LNCaP clone FGC (cell line): ENCODE data around the gene MRPS10.
A peak's percentile ranks its signal among the peaks of the same experiment; 100 is the strongest.
"Not testable (repeated sequence)": the region's sequence is repeated elsewhere in the genome, so short reads cannot be mapped to it uniquely, and the experiment has no call there.

Source experiments
- DNase-seq: peaks from one replicate; pipeline ENCODE4 v3.0.0-alpha.2; 2011; ENCODE audit warnings: low read depth
- H3K4me3 ChIP-seq: 2 replicates; pipeline ENCODE4 v1.5.1; 2011; ENCODE audit warnings: mild to moderate bottlenecking, low read depth, low read length, control low read depth
- CTCF ChIP-seq: IDR thresholded peaks from 2 replicates; pipeline ENCODE4 v1.5.1; 2012; ENCODE audit warnings: mild to moderate bottlenecking; ENCODE audit not compliant: control insufficient read depth, insufficient read depth; ENCODE audit errors: extremely low read depth

MRPS10 gene

GRCh38 chr6:42225029-42225339 is 7.3 kb upstream of the MRPS10 start:
- no peak overlapping the region for H3K4me3 ChIP-seq
- DNase-seq: no peak
- no peak for TF ChIP-seq CTCF

- no peak for DNase-seq
- TF ChIP-seq CTCF: no peak
- H3K4me3 ChIP-seq: no peak overlapping the region
Observed at GRCh38 chr6:42224222-42225028, 6.8 kb upstream of the MRPS10 start.

- TF ChIP-seq CTCF: no peak
- DNase-seq: no peak
- no peak overlapping the region for H3K4me3 ChIP-seq
Observed at GRCh38 chr6:42222448-42222847, 4.8 kb upstream of the MRPS10 start.

GRCh38 chr6:42221546-42221945 is 3.9 kb upstream of the MRPS10 start:
- no peak for DNase-seq
- H3K4me3 ChIP-seq: no peak overlapping the region
- TF ChIP-seq CTCF: no peak

- TF ChIP-seq CTCF: no peak
- no peak overlapping the region for H3K4me3 ChIP-seq
- DNase-seq: no peak
Observed at GRCh38 chr6:42220807-42221206, 3.1 kb upstream of the MRPS10 start.

GRCh38 chr6:42217157-42217518 is 523 bp downstream of the MRPS10 start:
- no peak for DNase-seq
- no peak for TF ChIP-seq CTCF
- peak overlapping the region; percentile 86 for H3K4me3 ChIP-seq

- peak overlapping the region; percentile 86 for H3K4me3 ChIP-seq
Observed at GRCh38 chr6:42216495-42216894, 1.2 kb downstream of the MRPS10 start.

More at GRCh38 chr6:42216495-42216894, 1.2 kb downstream of the MRPS10 start:
- DNase-seq: not testable (repeated sequence)
